ENCODE data around the gene PSTPIP1. TPM values are rescaled to one million over a fixed set of nuclear protein-coding genes. Genes with fewer than 3 reads are reported as not detected.

Gene PSTPIP1
- total and polyA plus RNA-seq, 2 experiments from 2014 or later = 0.80 TPM; not detected in 1

- no peak overlapping the region for H3K9ac ChIP-seq
- H2AFZ ChIP-seq = no peak overlapping the region
- H3K9me3 ChIP-seq (ENCODE audit: low read depth) = no peaks in the 10 kb centered on the region
- in situ Hi-C loops (cut with MboI) = no loop called here
- H3K4me1 ChIP-seq (ENCODE audit: insufficient read depth) = no peaks in the 10 kb centered on the region
- TF ChIP-seq EZH2phosphoT487 (IDR thresholded peaks at IDR 0.05; ENCODE audit: insufficient read depth, low read depth) = no peak
- TF ChIP-seq EZH2 (IDR thresholded peaks at IDR 0.05; ENCODE audit: insufficient read depth, poor library complexity, severe bottlenecking) = no peak
- no peaks in the 10 kb centered on the region for H3K9me2 ChIP-seq (ENCODE audit: insufficient read depth)
- no peaks in the 10 kb centered on the region for H3F3A ChIP-seq (ENCODE audit: insufficient read depth)
- H3K4me2 ChIP-seq (ENCODE audit: unreplicated experiment) = no peak overlapping the region
- H3K36me3 ChIP-seq (ENCODE audit: low read depth) = peaks cover 12% of the 10 kb centered on the region; the same call in 1 of the 2 replicates
- H4K20me1 ChIP-seq (ENCODE audit: insufficient read depth) = no peaks in the 10 kb centered on the region
- H3K79me2 ChIP-seq (ENCODE audit: insufficient read depth) = no peaks in the 10 kb centered on the region
- H3K27me3 ChIP-seq (replicated peaks; ENCODE audit: insufficient read depth) = no peaks in the 10 kb centered on the region
- DNase-seq = no peak
- no peak overlapping the region for H3K27ac ChIP-seq
- 58 to 60% methylated on average over 3 of the region's 3 CpGs for WGBS, 2 experiments (ENCODE audit: low coverage in 1 of 2, low lambda C conversion rate in 2 of 2, missing lambda C conversion rate in 2 of 2)
- H3K4me3 ChIP-seq = no peak overlapping the region
Observed at GRCh38 chr15:76953913-76954312, 41.0 kb upstream of the PSTPIP1 start.

GRCh38 chr15:76954744-76955143 lies 40.2 kb upstream of the PSTPIP1 start:
- Histone ChIP-seq H3K27me3 (replicated peaks; ENCODE audit: insufficient read depth) (no peaks in the 10 kb centered on the region), H3K79me2 (ENCODE audit: insufficient read depth) (no peaks in the 10 kb centered on the region), H3K9me2 (ENCODE audit: insufficient read depth) (no peaks in the 10 kb centered on the region), H3K4me2 (ENCODE audit: unreplicated experiment) (no peak overlapping the region), H4K20me1 (ENCODE audit: insufficient read depth) (no peaks in the 10 kb centered on the region), H3K36me3 (ENCODE audit: low read depth) (0 out of 2 replicates have a peak, but pooled peaks cover 6% of the 10 kb centered on the region), H2AFZ (no peak overlapping the region), H3K4me1 (ENCODE audit: insufficient read depth) (no peaks in the 10 kb centered on the region), H3K27ac (no peak overlapping the region), H3F3A (ENCODE audit: insufficient read depth) (no peaks in the 10 kb centered on the region), H3K9me3 (ENCODE audit: low read depth) (no peaks in the 10 kb centered on the region), H3K9ac (no peak overlapping the region), H3K4me3 (no peak overlapping the region)
- 57 to 58% methylated on average over 2 of the region's 2 CpGs for WGBS, 2 experiments (ENCODE audit: low coverage in 1 of 2, low lambda C conversion rate in 2 of 2, missing lambda C conversion rate in 2 of 2)
- TF ChIP-seq EZH2phosphoT487 (IDR thresholded peaks at IDR 0.05; ENCODE audit: insufficient read depth, low read depth) (no peak), EZH2 (IDR thresholded peaks at IDR 0.05; ENCODE audit: insufficient read depth, poor library complexity, severe bottlenecking) (no peak)
- in situ Hi-C loops (cut with MboI) = no loop called here
- DNase-seq = no peak

- Histone ChIP-seq H3K4me3 (no peak overlapping the region), H3F3A (ENCODE audit: insufficient read depth) (no peaks in the 10 kb centered on the region), H3K79me2 (ENCODE audit: insufficient read depth) (no peaks in the 10 kb centered on the region), H3K27me3 (replicated peaks; ENCODE audit: insufficient read depth) (0 out of 2 replicates have a peak, but pooled peaks cover 21% of the 10 kb centered on the region), H3K9ac (no peak overlapping the region), H3K4me1 (ENCODE audit: insufficient read depth) (0 out of 2 replicates have a peak, but pooled peaks cover 5% of the 10 kb centered on the region), H3K9me3 (ENCODE audit: low read depth) (no peaks in the 10 kb centered on the region), H3K4me2 (ENCODE audit: unreplicated experiment) (no peak overlapping the region), H3K27ac (no peak overlapping the region), H3K9me2 (ENCODE audit: insufficient read depth) (no peaks in the 10 kb centered on the region), H4K20me1 (ENCODE audit: insufficient read depth) (no peaks in the 10 kb centered on the region), H2AFZ (no peak overlapping the region), H3K36me3 (ENCODE audit: low read depth) (no peaks in the 10 kb centered on the region)
- in situ Hi-C loops (cut with MboI) = no loop called here
- WGBS, 2 experiments (ENCODE audit: low coverage in 1 of 2, low lambda C conversion rate in 2 of 2, missing lambda C conversion rate in 2 of 2) = 42 to 45% methylated on average over 6 of the region's 6 CpGs
- DNase-seq = no peak
- TF ChIP-seq EZH2phosphoT487 (IDR thresholded peaks at IDR 0.05; ENCODE audit: insufficient read depth, low read depth) (no peak), EZH2 (IDR thresholded peaks at IDR 0.05; ENCODE audit: insufficient read depth, poor library complexity, severe bottlenecking) (no peak)
Observed at GRCh38 chr15:76961268-76962011, 33.5 kb upstream of the PSTPIP1 start.

GRCh38 chr15:76962337-76963013 lies 32.5 kb upstream of the PSTPIP1 start:
- Histone ChIP-seq H3K36me3 (ENCODE audit: low read depth) (no peaks in the 10 kb centered on the region), H3K4me2 (ENCODE audit: unreplicated experiment) (no peak overlapping the region), H3K9ac (no peak overlapping the region), H3K4me3 (no peak overlapping the region), H2AFZ (no peak overlapping the region), H3K27ac (no peak overlapping the region), H3K4me1 (ENCODE audit: insufficient read depth) (0 out of 2 replicates have a peak, but pooled peaks cover 5% of the 10 kb centered on the region), H4K20me1 (ENCODE audit: insufficient read depth) (no peaks in the 10 kb centered on the region), H3K9me2 (ENCODE audit: insufficient read depth) (no peaks in the 10 kb centered on the region), H3K27me3 (replicated peaks; ENCODE audit: insufficient read depth) (0 out of 2 replicates have a peak, but pooled peaks cover 21% of the 10 kb centered on the region), H3K9me3 (ENCODE audit: low read depth) (no peaks in the 10 kb centered on the region), H3F3A (ENCODE audit: insufficient read depth) (no peaks in the 10 kb centered on the region), H3K79me2 (ENCODE audit: insufficient read depth) (no peaks in the 10 kb centered on the region)
- WGBS, 2 experiments (ENCODE audit: low coverage in 1 of 2, low lambda C conversion rate in 2 of 2, missing lambda C conversion rate in 2 of 2) = 82 to 87% methylated on average over 9 of the region's 9 CpGs
- no peak for DNase-seq
- TF ChIP-seq EZH2 (IDR thresholded peaks at IDR 0.05; ENCODE audit: insufficient read depth, poor library complexity, severe bottlenecking) = no peak
- TF ChIP-seq EZH2phosphoT487 (IDR thresholded peaks at IDR 0.05; ENCODE audit: insufficient read depth, low read depth) = no peak
- in situ Hi-C loops (cut with MboI) = no loop called here

Data from GM23248 (cell line).